Activated gamma-delta T cell (primary cell): ENCODE data around the gene VSTM2B.

Experiments used
- DNase-seq: peaks from one replicate; lab custom pipeline; 2025; lab: John Stamatoyannopoulos, UW

Gene VSTM2B

DNA sequence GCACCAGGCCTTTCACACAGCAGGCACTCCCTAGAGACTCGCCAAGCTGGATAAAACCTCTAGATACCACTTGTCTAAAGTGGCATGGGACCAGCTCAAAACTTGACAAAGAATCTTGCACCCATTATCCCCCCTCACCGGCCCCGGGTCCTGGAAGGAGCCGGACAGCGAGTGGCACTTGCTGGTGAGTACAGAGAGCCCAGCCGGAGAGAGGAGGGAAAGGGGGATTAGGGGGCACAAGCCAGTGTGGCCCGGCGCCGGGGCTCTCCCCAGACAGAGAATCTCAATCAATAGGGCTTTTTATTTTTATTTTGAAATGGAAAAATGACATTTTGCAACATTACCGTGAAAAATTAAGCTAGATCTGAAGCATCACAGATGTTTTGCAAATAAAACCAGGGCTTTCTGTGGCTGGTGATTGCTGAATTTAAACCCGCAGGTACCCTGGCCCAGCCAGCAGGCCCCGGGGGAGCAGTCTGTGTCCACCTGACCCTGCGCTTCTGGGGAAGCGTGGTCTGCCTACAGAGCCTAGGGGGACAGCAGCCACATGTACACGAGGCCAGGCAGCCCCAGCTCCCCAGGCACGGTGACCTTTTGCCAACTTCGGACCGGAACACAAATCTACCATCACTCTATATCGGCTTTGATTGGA, 10.0 kb upstream of the VSTM2B start:
- no peak for DNase-seq

- DNase-seq, result no peak
These were observed 9.5 kb upstream of the VSTM2B start for GRCh38 chr19:29516358-29516725.

DNA sequence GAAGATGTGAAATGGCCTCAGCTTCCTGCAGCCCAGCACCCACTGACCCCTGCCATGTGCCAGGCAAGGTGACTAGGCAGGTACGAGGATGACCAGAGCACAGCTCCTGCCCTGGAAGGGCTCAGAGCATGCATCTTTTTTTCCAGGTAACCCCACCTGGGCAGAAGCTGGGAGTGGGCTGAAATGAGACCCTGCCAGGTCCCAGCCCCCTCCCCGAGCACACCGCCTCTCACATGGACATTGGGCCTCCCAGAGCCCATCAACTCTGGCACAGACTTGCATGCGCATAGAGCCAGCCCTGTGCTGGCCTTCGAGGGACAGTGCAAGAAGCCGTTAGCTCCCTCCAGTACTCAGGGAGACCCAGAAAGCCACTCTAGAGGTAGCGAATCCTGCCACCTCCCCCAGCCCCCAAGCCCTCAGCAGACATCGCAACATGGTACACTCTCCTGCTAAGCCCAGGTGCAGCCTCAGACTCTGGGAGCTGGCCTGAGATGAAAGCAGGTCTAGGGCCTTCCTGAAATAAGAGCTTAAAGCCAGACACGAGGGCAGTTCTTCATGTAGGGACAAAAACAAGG, 8.9 kb upstream of the VSTM2B start:
- no peak for DNase-seq

- no peak for DNase-seq
These were observed 8.4 kb upstream of the VSTM2B start for GRCh38 chr19:29517412-29517811.

DNA sequence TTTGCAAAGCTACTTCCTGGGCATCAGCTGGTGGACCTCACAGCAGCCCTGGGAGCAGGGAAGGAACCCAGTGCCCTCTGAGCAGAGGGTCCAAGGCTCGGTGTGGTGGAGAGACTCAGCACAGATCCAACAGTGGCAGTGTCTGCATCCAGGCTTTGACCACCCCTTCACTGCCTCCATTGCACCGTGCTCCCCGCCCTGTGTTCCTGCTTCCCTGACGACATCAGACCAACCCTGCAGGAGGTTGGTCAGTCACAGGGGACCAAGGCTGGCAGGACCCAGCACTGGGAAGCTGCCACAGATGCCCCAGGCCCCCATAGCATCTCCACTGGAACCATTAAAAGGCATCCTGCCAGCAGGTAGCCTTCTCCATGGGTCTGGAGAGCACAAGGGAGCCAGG, 7.8 kb upstream of the VSTM2B start:
- DNase-seq, result no peak

GRCh38 chr19:29519146-29519545, 6.6 kb upstream of the VSTM2B start:
- DNase-seq, result no peak

- DNase-seq, result no peak
These were observed 5.9 kb upstream of the VSTM2B start for GRCh38 chr19:29519931-29520330.

GRCh38 chr19:29520390-29520789, 5.4 kb upstream of the VSTM2B start:
- no peak for DNase-seq

DNA sequence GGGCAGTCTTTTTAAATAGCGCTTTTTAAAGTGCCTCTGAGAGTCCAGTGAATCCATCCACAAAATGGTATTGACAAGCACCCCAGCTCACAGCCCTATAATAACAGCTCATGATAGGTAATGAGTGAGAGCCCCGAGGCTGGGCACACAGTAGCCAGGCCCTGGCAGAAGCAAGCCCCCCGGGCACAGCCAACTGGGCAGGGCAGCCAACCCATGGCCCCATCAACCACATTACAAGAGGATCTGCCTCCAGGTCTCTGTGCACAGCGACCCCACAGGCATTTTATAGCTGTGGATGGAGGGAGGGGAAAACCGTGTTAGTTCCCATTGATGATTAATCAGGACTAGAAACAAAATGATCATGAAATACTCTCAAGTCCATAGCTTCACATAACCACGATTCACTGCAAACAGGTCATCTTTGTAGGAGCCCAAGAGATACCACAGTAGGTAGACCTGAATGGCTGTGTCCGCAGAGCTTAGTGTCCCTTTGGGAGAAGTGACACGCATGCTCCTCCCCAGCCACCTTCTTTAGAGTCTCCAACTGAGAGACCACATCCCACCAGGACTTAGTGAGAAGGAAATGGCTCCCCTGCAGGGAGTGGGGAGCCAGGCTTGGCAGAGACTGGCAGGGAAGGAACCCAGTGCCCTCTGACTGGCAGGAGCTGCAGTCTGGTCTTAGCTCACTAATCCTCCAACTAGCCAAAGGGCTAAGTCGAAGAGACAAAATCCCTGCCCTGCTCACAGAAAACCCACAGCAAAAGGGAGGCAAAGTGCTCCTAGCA, 4.3 kb upstream of the VSTM2B start:
- DNase-seq, result no peak

DNA sequence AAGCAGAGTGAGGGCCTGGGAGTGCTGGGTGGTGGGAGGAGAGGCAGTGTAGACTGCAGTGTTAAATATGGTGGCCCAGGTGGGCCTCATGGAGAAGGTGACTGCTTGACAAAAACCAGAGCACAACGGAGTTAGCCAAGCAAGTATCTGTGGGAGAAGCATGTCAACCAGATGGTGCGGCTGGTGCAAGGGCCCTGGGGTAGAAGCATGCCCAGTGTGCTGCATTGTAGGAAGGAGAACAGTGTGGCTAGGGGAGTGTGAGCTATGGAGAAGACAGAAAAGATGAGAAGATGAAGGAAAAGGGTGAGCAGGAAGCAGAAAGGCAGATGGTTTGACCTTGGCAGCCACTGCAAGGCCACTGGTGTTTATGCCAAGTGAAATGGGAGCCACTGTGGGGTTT, 2.2 kb upstream of the VSTM2B start:
- DNase-seq, result no peak

DNA sequence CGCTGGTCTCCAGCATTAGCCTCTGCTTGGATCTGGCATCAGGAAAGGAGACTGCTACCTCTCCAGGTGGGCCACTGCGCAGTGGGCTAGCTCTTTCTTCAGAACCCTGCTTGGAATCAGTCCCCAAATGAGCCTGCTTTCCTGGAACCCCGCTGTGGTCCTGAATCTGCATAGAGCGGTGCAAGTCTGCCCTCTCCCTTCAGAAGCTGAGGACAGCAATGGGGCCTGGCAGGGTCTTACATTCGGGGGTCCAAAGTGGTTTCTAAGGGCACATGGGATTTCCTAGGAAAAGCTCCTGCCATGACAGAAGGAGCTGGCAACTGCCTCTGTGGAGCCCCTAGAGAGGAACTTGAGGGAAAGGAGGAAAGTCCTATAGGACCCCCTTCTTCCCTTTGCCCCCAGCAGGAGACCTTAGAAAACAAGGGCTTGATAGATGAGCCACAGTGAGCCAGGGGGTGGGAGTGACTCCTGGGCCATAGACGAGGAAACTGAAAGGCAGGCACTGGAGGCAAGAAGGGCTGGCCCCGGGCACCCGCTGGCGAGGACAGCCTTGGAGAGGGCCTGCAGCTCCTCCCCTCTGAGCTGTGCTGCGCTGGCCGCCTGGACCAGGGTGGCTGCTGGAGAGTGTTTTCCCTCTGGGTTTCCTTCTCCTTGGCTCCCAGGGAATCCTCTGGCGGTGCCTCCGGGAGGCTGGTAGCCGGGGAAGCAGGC, 1.4 kb upstream of the VSTM2B start:
- DNase-seq, result no peak

DNA sequence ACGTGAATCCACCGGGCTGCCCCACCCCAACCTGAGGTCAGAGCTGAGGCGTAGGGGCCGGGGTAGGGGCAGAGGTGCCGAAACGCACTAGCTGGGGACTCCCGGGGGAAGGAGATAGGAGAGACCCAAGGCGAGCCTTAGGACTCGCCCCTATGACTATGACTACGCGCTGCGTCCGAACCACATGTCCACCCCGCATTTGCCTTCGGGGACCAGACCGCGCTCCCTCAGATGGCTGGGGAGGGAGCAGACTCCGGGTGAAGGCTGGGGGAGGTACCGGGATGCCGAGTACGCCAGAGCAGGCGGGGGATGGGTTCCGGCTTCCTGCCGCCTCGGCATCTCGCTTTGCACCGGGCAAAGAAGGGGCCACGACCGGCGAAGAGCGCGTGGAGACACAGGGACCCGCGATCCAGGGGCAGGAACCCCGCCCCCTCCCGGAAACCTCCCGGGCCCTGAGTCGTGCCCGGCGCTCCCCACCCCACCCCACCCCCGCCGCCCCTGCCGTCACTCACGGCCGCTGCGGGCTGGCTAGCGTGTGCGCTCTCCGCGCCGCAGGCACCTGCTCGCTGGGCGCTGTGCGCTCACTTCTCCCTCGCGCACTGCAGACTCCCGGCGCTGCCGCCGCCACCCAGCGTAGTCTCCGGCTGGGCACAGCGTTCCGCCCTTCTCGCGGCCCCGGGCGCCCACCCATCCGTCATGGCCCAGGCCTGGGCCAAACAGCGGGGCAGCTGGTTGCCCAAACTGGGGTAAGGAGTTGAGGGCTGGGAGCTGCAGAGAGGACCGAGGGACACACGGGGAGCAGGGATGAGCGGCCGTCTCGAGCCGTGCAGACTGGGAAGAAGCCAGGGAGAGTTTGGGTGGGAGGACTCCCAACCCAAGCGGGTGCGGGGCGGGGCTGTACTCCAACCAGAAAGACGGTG, 622 bp upstream of the VSTM2B start:
- DNase-seq, result no peak

DNA sequence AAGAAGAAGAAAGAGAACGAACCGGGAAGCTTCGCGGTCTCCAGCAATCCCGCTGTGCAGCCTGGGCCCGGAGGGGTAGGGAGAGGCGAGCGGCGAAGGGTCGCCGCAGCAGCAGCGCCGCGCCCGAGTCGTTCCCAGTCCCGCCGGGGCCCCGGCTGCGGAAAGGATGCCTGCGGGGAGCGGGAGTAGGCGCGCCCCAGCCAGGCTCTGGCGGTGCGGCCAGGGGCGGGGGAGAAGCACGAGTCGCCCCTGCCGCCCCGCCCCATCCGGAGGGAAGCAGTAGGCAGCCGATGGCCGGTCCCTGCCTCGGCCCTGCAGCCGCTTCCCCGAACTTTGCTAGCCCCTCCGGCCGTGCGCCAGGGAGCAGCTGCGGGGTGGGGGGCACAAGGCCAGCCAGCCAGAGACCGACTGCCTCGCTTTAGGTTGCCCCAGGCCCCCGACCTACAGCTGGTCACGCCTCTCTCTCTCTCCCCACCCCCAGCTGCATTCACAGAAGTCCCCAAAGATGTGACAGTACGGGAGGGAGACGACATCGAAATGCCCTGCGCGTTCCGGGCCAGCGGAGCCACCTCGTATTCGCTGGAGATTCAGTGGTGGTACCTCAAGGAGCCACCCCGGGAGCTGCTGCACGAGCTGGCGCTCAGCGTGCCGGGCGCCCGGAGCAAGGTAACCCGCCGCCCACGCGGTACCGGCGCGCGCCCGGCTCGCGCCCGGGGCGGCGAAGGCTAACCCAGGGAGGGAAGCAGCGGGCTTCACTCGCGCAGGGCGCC, 1.1 kb downstream of the VSTM2B start:
- DNase-seq, result no peak

DNA sequence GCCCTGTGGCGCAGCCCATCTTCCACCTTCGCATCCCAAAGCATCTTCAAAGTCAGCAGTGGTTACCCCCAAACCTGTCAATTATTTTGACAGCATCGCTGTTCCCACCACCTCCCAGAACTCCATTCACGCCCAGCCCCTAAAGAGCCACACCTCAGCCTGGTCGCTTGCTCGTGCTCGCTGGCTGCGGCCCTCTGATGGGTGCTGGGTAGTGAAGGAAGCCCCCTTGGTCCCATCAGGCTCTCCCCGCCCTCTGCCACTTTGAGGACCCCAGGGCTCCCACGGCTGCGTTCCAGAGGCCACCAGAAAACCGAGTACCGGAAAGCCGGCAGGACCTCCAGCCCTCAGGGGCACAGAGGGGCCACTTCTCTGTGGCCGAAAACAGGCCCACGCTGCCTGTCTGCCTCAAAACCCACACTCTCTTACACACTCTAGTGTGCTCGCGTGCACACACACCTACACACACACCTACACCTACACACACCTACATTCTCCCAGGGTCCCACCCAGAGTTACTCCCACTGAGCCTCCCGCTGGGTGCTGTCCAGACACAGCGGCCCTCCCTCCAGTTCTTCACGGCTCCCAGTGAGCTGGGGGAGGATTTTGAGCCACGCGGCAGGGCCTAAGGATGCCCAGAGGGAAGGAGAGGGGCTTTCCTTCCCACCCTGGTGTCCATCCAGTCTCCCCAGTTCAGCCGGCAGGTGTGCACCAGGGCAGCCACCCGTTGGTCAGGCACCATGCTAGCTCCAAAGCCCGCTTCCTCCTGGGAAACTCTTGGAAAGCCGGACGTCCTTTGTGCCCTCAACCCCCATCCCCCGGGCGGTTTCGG, 1.9 kb downstream of the VSTM2B start:
- DNase-seq, result no peak

DNA sequence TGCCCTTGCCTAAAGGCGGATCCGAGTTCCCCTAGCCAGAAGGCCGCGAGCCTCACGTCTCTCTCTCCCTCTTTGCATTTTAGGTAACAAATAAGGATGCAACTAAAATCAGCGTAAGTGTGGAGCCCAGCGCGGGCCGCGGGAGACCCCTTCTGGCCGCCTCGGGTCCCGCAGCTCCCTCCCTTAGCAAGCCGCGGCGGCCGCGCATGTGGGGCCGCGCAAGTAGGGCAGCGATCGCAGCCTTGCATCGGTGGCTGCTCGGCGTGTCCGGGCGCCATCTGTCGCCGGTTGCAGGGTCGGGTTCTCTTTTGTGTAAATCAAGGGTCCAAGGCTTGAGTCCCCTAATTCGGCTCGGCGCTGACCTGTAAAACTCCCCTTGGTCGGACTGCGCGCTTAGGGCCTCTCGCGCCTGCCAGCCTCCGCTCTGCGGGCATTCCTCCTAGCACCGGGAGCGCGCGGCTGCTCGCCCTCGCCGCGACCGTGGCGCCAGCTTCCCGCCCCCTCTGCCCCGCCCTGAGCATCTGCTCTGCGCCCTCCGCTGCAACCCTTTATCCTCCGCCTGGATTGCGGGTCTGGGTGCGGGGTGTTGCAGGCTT, 2.7 kb downstream of the VSTM2B start:
- DNase-seq, result no peak

GRCh38 chr19:29528946-29529645, 3.3 kb downstream of the VSTM2B start:
- no peak for DNase-seq

GRCh38 chr19:29529646-29530539, 4.1 kb downstream of the VSTM2B start:
- no peak for DNase-seq
